ENCODE results near the gene TMIE.

- TF ChIP-seq, protein P1, sequence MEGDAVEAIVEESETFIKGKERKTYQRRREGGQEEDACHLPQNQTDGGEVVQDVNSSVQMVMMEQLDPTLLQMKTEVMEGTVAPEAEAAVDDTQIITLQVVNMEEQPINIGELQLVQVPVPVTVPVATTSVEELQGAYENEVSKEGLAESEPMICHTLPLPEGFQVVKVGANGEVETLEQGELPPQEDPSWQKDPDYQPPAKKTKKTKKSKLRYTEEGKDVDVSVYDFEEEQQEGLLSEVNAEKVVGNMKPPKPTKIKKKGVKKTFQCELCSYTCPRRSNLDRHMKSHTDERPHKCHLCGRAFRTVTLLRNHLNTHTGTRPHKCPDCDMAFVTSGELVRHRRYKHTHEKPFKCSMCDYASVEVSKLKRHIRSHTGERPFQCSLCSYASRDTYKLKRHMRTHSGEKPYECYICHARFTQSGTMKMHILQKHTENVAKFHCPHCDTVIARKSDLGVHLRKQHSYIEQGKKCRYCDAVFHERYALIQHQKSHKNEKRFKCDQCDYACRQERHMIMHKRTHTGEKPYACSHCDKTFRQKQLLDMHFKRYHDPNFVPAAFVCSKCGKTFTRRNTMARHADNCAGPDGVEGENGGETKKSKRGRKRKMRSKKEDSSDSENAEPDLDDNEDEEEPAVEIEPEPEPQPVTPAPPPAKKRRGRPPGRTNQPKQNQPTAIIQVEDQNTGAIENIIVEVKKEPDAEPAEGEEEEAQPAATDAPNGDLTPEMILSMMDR (IDR thresholded peaks at IDR 0.05) = no peak
- TF ChIP-seq POLR2A (IDR thresholded peaks at IDR 0.05) (no peak), POLR2AphosphoS5 (IDR thresholded peaks at IDR 0.05) (no peak), EP300 (IDR thresholded peaks at IDR 0.05) (no peak)
Observed at GRCh38 chr3:46662771-46663551, 38.2 kb upstream of the TMIE start.

Measured in suprapubic skin (tissue), 4 donors.